Measurements from ENCODE around the gene FAM83B.

The FAM83B gene

GRCh38 chr6:54835176-54835575 lies 11.4 kb upstream of the FAM83B start:
- Mint-ChIP-seq H3K27me3 (no peaks in the 10 kb centered on the region), H3K36me3 (no peaks in the 10 kb centered on the region), H3K9me3 (ENCODE audit: low read depth) (peaks cover 7% of the 10 kb centered on the region), H3K27ac (no peak overlapping the region), H3K4me3 (no peak overlapping the region), H3K4me1 (ENCODE audit: low read depth) (no peaks in the 10 kb centered on the region)

DNA sequence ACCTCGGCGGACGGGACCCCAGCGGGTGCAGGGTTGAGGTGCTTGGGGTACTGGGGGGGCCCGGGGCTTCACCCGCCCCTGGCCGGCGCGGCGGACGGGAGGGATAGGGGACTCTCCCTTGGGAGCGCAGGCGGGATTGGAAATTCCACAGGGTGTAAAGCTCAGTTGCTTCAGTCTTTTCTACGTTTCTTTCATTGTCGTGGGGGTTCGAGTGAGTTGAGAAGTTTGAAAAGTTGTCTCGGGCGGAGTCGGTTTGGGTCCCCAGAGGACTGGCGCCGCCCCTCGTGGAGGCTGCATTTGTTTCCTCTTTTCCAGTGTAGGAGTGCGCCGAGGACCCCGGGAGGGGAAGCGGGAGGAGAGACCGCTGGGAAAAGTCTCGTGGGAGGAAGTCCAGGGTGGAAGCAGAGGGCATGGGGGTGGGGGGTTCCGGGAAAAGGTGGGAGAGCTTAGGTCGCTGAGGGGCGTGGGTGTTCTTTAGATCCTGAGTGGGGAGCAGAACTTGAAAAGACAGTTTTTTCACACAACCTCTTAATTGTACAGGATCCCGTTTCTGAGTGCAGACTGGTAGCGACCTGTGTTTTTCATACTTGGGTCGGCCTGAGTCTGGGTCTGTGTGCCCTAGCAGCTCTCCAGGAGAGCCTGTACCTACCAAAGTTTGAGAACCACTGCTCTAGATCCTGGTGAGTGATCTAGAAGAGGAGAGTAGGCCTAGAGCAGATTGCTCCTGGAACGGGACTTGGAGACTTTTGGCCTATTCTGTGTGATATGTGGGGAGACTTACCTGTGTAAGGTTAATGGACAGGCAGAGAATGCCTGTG lies 495 bp downstream of the FAM83B start:
- Mint-ChIP-seq H3K36me3 (no peaks in the 10 kb centered on the region), H3K4me3 (no peak overlapping the region), H3K4me1 (ENCODE audit: low read depth) (no peaks in the 10 kb centered on the region), H3K27me3 (peaks cover 15% of the 10 kb centered on the region), H3K9me3 (ENCODE audit: low read depth) (no peaks in the 10 kb centered on the region), H3K27ac (no peak overlapping the region)

DNA sequence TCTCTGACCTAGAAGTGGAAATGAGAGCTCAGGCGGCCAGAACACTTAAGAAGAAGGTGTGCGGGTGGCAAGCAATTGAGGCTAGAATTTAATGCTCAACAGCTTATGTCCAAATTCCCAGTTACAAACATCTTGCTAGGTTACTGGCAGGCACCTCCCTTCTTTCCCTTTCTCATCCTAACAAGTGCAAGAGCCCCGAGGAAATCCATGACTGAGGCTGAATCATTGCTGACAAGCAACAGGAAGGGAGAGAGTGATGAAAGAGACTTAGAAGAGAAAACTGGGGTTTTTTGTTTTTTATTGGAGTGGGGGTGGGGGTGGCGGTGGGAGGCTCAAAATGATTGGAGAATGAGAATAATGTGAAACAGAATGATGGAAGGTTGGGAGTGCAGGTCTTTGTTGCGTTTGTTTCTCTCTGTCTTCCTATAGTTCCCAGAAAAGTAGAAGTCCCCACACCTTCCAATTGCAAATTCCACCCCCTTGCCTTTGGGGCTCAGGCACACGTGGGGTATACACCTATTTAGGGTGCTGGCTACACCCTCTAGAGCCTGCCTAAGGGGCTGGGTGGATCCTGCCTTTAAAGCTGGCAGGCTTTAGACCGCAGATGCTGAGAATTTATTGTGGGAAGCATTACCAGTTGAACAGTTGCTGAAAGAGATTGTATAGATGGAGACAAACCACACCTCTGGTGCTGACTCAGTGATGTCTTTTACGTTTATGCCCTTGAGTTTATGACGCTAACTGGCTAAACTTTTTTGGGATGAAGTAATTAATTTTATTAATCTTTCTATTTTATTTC lies 1.4 kb downstream of the FAM83B start:
- Mint-ChIP-seq H3K27me3 (peaks cover 15% of the 10 kb centered on the region), H3K36me3 (no peaks in the 10 kb centered on the region), H3K27ac (no peak overlapping the region), H3K4me1 (ENCODE audit: low read depth) (no peaks in the 10 kb centered on the region), H3K4me3 (no peak overlapping the region), H3K9me3 (ENCODE audit: low read depth) (peaks cover 6% of the 10 kb centered on the region)

- Mint-ChIP-seq H3K36me3 (no peaks in the 10 kb centered on the region), H3K9me3 (ENCODE audit: low read depth) (peaks cover 6% of the 10 kb centered on the region), H3K4me1 (ENCODE audit: low read depth) (no peaks in the 10 kb centered on the region), H3K27me3 (peaks cover 15% of the 10 kb centered on the region), H3K4me3 (no peak overlapping the region), H3K27ac (no peak overlapping the region)
These were observed 3.5 kb downstream of the FAM83B start for GRCh38 chr6:54850114-54850513.

DNA sequence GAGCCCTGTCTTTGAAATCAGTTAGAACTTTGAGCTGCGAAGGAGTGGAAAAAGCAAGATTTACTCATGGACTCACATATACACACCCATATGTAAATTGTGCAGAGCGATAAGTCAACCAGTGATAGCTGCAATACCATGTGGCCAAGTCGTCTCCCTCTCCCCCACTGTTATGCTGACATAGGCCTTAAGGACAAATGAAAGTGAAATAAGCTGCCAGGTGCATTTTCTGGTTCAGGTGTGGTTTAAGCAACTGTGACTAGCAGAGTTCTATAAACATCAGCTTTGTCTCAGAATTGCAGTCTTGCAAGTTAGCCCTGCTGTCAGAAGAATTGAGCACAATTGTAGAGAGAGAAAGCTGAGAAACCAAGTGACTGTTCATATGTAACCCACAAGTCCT lies 9.6 kb downstream of the FAM83B start:
- Mint-ChIP-seq H3K27ac (no peak overlapping the region), H3K9me3 (ENCODE audit: low read depth) (peaks cover 6% of the 10 kb centered on the region), H3K36me3 (no peaks in the 10 kb centered on the region), H3K4me3 (no peak overlapping the region), H3K4me1 (ENCODE audit: low read depth) (no peaks in the 10 kb centered on the region), H3K27me3 (no peaks in the 10 kb centered on the region)

DNA sequence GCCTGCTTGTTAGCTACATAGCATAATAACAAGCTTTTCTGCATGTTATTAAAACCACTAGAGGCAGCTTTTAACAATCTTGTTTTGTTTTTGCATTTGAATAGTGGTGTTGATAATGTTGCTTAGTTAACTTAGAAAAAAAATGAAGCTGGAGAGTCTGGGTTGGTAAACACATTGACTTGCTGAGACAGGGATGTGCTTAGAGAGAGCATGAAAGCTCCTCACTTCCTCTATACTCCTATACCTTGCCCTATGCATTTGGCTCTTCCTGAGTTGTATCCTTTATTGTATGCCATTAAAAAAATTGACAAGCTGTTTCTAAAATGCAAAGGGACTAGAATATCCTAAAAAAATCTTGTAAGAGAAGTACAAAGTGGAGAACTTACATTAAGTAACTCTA lies 13.6 kb downstream of the FAM83B start:
- H3K9me3 Mint-ChIP-seq (ENCODE audit: low read depth), result no peaks in the 10 kb centered on the region
- H3K4me1 Mint-ChIP-seq (ENCODE audit: low read depth), result no peaks in the 10 kb centered on the region
- no peaks in the 10 kb centered on the region for H3K27me3 Mint-ChIP-seq
- no peak overlapping the region for H3K27ac Mint-ChIP-seq
- no peak overlapping the region for H3K4me3 Mint-ChIP-seq
- H3K36me3 Mint-ChIP-seq, result no peaks in the 10 kb centered on the region

DNA sequence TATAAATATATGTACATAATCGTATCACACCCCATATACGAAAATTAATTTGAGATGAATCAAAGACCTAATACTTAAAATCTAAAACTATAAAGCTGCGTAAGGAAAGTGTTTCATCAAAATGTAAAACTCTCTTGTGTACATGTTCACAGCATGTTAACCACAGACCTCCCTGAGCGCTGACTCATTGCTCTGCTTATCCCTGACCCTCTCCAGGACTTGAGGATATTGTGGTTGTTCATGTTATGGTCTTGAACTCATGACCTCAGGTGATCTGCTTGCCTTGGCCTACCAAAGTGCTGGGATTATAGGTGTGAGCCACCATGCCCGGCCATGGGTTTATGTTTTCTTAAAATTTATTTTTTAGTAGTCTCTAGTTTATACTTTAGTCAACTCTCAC lies 14.2 kb downstream of the FAM83B start:
- H3K27me3 Mint-ChIP-seq, result no peaks in the 10 kb centered on the region
- no peak overlapping the region for H3K4me3 Mint-ChIP-seq
- H3K36me3 Mint-ChIP-seq, result no peaks in the 10 kb centered on the region
- no peaks in the 10 kb centered on the region for H3K9me3 Mint-ChIP-seq (ENCODE audit: low read depth)
- no peak overlapping the region for H3K27ac Mint-ChIP-seq
- H3K4me1 Mint-ChIP-seq (ENCODE audit: low read depth), result no peaks in the 10 kb centered on the region

- no peaks in the 10 kb centered on the region for H3K9me3 Mint-ChIP-seq (ENCODE audit: low read depth)
- H3K4me3 Mint-ChIP-seq, result no peak overlapping the region
- H3K4me1 Mint-ChIP-seq (ENCODE audit: low read depth), result no peaks in the 10 kb centered on the region
- H3K36me3 Mint-ChIP-seq, result no peaks in the 10 kb centered on the region
- no peak overlapping the region for H3K27ac Mint-ChIP-seq
- no peaks in the 10 kb centered on the region for H3K27me3 Mint-ChIP-seq
These were observed 15.5 kb downstream of the FAM83B start for GRCh38 chr6:54861905-54862616.

GRCh38 chr6:54864272-54864671 lies 17.7 kb downstream of the FAM83B start:
- Mint-ChIP-seq H3K4me3 (no peak overlapping the region), H3K27me3 (no peaks in the 10 kb centered on the region), H3K4me1 (ENCODE audit: low read depth) (no peaks in the 10 kb centered on the region), H3K9me3 (ENCODE audit: low read depth) (no peaks in the 10 kb centered on the region), H3K36me3 (no peaks in the 10 kb centered on the region), H3K27ac (no peak overlapping the region)

GRCh38 chr6:54865091-54865631 lies 18.6 kb downstream of the FAM83B start:
- Mint-ChIP-seq H3K9me3 (ENCODE audit: low read depth) (no peaks in the 10 kb centered on the region), H3K27ac (no peak overlapping the region), H3K4me3 (no peak overlapping the region), H3K27me3 (no peaks in the 10 kb centered on the region), H3K36me3 (no peaks in the 10 kb centered on the region), H3K4me1 (ENCODE audit: low read depth) (no peaks in the 10 kb centered on the region)

- no peaks in the 10 kb centered on the region for H3K4me1 Mint-ChIP-seq (ENCODE audit: low read depth)
- H3K27me3 Mint-ChIP-seq, result no peaks in the 10 kb centered on the region
- no peak overlapping the region for H3K27ac Mint-ChIP-seq
- H3K9me3 Mint-ChIP-seq (ENCODE audit: low read depth), result no peaks in the 10 kb centered on the region
- no peak overlapping the region for H3K4me3 Mint-ChIP-seq
- H3K36me3 Mint-ChIP-seq, result no peaks in the 10 kb centered on the region
These were observed 22.0 kb downstream of the FAM83B start for GRCh38 chr6:54868556-54868955.

GRCh38 chr6:54873599-54873998 lies 27.0 kb downstream of the FAM83B start:
- no peaks in the 10 kb centered on the region for H3K27me3 Mint-ChIP-seq
- no peak overlapping the region for H3K4me3 Mint-ChIP-seq
- no peak overlapping the region for H3K27ac Mint-ChIP-seq
- no peaks in the 10 kb centered on the region for H3K4me1 Mint-ChIP-seq (ENCODE audit: low read depth)
- no peaks in the 10 kb centered on the region for H3K36me3 Mint-ChIP-seq
- H3K9me3 Mint-ChIP-seq (ENCODE audit: low read depth), result peaks cover 4% of the 10 kb centered on the region

DNA sequence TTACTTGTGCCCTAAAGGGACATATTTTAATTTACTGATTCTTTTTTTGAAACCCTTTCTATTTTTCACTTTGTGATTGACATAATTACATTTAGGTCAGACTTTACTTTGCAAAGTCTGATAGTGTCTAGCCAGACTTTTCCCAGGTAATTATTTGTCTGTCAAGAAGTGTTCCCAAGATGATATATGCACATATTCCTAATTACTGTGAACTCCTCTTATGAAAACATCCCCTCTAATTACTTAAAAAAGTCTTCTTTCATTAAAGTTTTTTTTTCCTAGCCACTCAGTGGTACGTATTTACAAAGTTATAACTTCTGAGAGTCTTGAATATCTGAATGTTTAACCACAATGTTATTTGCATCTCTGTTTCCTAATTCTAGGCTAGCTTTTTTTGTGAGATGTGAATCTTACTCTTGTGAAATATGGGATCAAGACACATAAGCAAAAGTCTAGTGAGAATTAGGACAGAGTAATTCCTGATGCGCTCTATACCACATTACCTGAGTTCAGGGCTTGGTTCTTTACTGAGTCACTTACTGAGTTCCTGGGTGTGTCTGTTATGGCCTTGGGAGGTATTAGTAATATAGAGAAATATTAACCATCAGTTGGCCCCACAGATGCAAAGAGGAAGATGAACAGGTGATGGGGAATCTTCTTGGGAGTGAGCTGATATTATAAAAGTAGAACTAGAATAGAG lies 27.9 kb downstream of the FAM83B start:
- no peak overlapping the region for H3K27ac Mint-ChIP-seq
- no peaks in the 10 kb centered on the region for H3K27me3 Mint-ChIP-seq
- H3K4me3 Mint-ChIP-seq, result no peak overlapping the region
- peaks cover 4% of the 10 kb centered on the region for H3K9me3 Mint-ChIP-seq (ENCODE audit: low read depth)
- H3K4me1 Mint-ChIP-seq (ENCODE audit: low read depth), result no peaks in the 10 kb centered on the region
- no peaks in the 10 kb centered on the region for H3K36me3 Mint-ChIP-seq

DNA sequence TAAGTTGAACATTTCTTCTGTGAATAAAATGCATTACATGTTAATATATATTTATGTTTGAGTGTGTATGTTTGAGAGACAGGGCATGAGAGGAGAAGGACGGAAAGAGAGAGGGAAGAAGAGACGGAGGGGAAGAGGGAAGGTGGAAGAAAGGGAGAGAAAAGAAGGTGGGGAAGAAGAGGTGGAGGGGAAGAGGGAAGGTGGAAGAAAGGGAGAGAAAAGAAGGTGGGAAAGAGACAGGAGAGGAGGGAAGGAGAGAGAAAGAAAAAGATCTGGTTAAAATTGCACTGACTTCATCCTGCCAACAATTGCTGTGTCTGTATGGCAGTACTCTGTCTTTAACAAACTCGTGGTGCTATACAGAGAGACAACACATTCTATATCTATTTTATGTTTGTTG lies 29.0 kb downstream of the FAM83B start:
- Mint-ChIP-seq H3K27ac (no peak overlapping the region), H3K4me3 (no peak overlapping the region), H3K36me3 (no peaks in the 10 kb centered on the region), H3K4me1 (ENCODE audit: low read depth) (no peaks in the 10 kb centered on the region), H3K27me3 (no peaks in the 10 kb centered on the region), H3K9me3 (ENCODE audit: low read depth) (peaks cover 4% of the 10 kb centered on the region)
